ENCODE results near the gene MEI4.

DNA sequence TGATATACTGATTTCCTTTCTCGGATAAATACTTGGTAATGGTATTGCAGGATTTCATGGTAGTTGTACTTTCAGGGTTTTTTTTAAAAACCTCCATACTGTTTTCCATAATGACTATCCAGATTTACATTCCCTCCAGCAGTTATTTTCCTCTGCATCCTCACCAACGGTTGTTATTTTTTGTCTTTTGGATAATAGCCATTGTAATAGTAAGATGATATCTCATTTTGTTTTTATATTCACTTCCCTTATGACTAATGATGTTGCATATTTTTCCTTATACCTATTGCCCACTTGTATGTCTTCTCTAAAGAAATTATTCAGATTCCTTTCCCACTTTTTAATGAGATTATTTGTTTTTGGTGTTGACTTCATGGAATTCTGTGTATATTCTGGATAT, 231.0 kb downstream of the MEI4 start:
- TF ChIP-seq CTCF (IDR thresholded peaks at IDR 0.05) (no peak), POLR2A (IDR thresholded peaks at IDR 0.05) (no peak)
